ENCODE measurements around the gene PTPRR. TPM values are rescaled to one million over a fixed set of nuclear protein-coding genes. Genes with fewer than 3 reads are reported as not detected.
A peak's percentile ranks its signal among the peaks of the same experiment; 100 is the strongest.

PTPRR gene
- total and polyA plus RNA-seq, 2 of the 13 experiments (the other 11 are each of a cell fraction or from before 2014, with no cell fraction given): not detected

DNA sequence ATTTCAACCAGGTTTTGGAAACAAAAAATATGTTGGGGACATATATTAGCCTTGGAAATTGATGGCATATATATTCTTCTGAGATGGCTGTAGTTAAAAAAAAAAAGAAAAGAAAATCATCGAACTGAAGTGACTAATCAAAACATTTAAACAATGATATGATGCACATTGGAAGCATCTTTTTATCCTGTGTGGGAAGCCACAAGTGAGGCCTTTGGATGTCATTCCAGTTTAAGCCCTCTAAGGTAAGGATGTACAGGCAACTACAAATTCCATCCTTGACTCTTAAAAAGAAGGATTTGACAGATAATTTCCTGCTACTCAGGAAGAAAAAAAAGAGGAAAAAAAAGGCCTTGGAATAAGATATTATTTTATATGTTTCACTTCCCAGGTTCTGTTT lies 273.7 kb downstream of the PTPRR start (continued):
- no peak for TF ChIP-seq ZNF563 (CRISPR knock-in tag; IDR thresholded peaks at IDR 0.05)

DNA sequence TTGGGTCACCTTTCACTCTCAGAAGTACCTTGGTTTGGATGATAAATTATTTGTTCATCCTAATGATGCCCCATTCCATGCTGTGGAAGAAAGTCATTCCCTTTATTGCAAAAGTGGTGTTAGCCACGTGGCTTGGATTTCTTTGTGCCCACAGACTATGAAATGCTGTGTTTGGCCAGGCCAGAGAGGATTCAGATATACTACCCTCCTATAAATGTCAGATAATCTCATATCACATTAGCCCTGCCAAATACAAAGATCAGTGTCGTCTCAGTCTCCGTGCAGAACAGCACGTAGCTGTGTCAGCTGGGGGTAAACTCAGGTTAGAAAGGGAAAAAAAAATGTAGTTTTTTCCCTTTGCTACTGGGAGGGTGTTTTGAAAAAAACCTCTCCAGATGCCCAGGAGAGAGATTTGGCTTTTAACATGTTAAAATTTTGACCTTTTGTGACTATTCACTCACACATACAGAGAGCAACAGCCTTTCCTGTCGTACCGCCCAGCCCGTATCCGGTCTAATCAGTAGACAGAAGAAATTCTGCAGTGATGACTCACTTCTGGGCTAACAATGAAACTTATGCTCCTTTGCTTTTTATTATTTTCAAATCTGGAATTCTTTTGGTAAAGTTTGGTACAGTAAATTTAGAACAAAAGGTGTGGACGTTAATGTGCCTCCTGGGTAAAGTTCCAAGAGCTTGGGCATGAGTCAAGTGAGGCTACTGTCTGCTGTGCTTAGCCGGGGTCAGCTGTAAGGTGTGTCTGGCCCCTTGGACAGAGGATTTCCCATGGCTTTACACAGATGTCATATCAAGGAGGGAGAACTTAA lies 274.8 kb downstream of the PTPRR start:
- no peak overlapping the region for H2AFZ ChIP-seq (ENCODE audit: low read length)
- H3K4me3 ChIP-seq (replicated peaks in 1 of 3; ENCODE audit: insufficient read depth in 1 of 3, low read depth in 2 of 3, low read length in 3 of 3): no peak overlapping the region
- H3K27ac ChIP-seq (ENCODE audit: extremely low read length, insufficient read depth, low read length): no peak overlapping the region
- intact Hi-C loops (cut with micrococcal nuclease; ENCODE audit: unreplicated experiment): no loop called here
- H3K27me3 ChIP-seq (ENCODE audit: control insufficient read depth in 1 of 2, insufficient read depth in 2 of 2, low read length in 2 of 2): no peaks in the 10 kb centered on the region; a peak in 1 of 5 replicates
- in situ Hi-C loops (cut with HindIII; ENCODE audit: extremely low pct_ligation_motif_present, low pct_unique_long_range_greater_than_20kb): no loop called here
- peak; percentile 79 for ATAC-seq
- ChIA-PET POLR2A (no interaction called here), CTCF (ENCODE audit: low intra/inter-chr PET ratio, low total read pairs) (no interaction called here)
- DNase-seq (ENCODE audit: low spot score): peak; percentile 41
- H3K4me1 ChIP-seq (ENCODE audit: insufficient read depth, low read length): peaks cover 10% of the 10 kb centered on the region; the same call in 1 of the 2 replicates
- H3K9ac ChIP-seq (ENCODE audit: insufficient read depth, low read depth, low read length): no peak overlapping the region
- 21% methylated on average over 10 of the region's 10 CpGs for WGBS (ENCODE audit: low lambda C conversion rate)
- no peak for FAIRE-seq
- H4K20me1 ChIP-seq (ENCODE audit: insufficient read depth, low read length): no peaks in the 10 kb centered on the region
- no peaks in the 10 kb centered on the region for H3K79me2 ChIP-seq (ENCODE audit: insufficient read depth, low read length)
- BruUV-seq (replicated peaks): no TSS peak
- no peak overlapping the region for H3K4me2 ChIP-seq (ENCODE audit: low read depth, low read length)
- H3K36me3 ChIP-seq (replicated peaks in 1 of 2; ENCODE audit: control insufficient read depth in 1 of 2, insufficient read depth in 2 of 2, low read length in 2 of 2): no peaks in the 10 kb centered on the region
- no peak for TF ChIP-seq THYN1 (CRISPR knock-in tag; IDR thresholded peaks at IDR 0.05; ENCODE audit: borderline replicate concordance, low read depth)
- peak; percentile 65; the same call in 1 of the 2 replicates for TF ChIP-seq ETV5 (CRISPR knock-in tag; IDR thresholded peaks at IDR 0.05; ENCODE audit: borderline replicate concordance)
- TF ChIP-seq SOX13 (IDR thresholded peaks at IDR 0.05): no peak
- peak in 1 of 2 experiments; percentile 26; a peak in 1 of 4 replicates for TF ChIP-seq SOX13 (CRISPR knock-in tag; conservative IDR thresholded peaks at IDR 0.05 in 1 of 2, IDR thresholded peaks at IDR 0.05 in 1 of 2)
- TF ChIP-seq, protein P1, sequence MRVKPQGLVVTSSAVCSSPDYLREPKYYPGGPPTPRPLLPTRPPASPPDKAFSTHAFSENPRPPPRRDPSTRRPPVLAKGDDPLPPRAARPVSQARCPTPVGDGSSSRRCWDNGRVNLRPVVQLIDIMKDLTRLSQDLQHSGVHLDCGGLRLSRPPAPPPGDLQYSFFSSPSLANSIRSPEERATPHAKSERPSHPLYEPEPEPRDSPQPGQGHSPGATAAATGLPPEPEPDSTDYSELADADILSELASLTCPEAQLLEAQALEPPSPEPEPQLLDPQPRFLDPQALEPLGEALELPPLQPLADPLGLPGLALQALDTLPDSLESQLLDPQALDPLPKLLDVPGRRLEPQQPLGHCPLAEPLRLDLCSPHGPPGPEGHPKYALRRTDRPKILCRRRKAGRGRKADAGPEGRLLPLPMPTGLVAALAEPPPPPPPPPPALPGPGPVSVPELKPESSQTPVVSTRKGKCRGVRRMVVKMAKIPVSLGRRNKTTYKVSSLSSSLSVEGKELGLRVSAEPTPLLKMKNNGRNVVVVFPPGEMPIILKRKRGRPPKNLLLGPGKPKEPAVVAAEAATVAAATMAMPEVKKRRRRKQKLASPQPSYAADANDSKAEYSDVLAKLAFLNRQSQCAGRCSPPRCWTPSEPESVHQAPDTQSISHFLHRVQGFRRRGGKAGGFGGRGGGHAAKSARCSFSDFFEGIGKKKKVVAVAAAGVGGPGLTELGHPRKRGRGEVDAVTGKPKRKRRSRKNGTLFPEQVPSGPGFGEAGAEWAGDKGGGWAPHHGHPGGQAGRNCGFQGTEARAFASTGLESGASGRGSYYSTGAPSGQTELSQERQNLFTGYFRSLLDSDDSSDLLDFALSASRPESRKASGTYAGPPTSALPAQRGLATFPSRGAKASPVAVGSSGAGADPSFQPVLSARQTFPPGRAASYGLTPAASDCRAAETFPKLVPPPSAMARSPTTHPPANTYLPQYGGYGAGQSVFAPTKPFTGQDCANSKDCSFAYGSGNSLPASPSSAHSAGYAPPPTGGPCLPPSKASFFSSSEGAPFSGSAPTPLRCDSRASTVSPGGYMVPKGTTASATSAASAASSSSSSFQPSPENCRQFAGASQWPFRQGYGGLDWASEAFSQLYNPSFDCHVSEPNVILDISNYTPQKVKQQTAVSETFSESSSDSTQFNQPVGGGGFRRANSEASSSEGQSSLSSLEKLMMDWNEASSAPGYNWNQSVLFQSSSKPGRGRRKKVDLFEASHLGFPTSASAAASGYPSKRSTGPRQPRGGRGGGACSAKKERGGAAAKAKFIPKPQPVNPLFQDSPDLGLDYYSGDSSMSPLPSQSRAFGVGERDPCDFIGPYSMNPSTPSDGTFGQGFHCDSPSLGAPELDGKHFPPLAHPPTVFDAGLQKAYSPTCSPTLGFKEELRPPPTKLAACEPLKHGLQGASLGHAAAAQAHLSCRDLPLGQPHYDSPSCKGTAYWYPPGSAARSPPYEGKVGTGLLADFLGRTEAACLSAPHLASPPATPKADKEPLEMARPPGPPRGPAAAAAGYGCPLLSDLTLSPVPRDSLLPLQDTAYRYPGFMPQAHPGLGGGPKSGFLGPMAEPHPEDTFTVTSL (CRISPR knock-in tag; IDR thresholded peaks at IDR 0.05; ENCODE audit: borderline replicate concordance): 0 out of 2 replicates have a peak, but pooled peaks have one; percentile 17
- TF ChIP-seq ZNF775 (CRISPR knock-in tag; IDR thresholded peaks at IDR 0.05; ENCODE audit: borderline replicate concordance): no peak
- no peak for TF ChIP-seq ZSCAN30 (CRISPR knock-in tag; IDR thresholded peaks at IDR 0.05)
- TF ChIP-seq FOSL2 (CRISPR knock-in tag; IDR thresholded peaks at IDR 0.05): peak; percentile 78
- peak; percentile 39; the same call in 1 of the 2 replicates for TF ChIP-seq SOX5 (CRISPR knock-in tag; IDR thresholded peaks at IDR 0.05; ENCODE audit: borderline replicate concordance)
- peak; percentile 63; the same call in 1 of the 2 replicates for TF ChIP-seq ZNF652 (CRISPR knock-in tag; IDR thresholded peaks at IDR 0.05; ENCODE audit: borderline replicate concordance, low read depth)
- 0 out of 2 replicates have a peak, but pooled peaks have one; percentile 20 for TF ChIP-seq RARA (CRISPR knock-in tag; IDR thresholded peaks at IDR 0.05)
- TF ChIP-seq GABPA (IDR thresholded peaks at IDR 0.05; ENCODE audit: low read depth, low read length): no peak
- TF ChIP-seq GABPA (CRISPR knock-in tag; IDR thresholded peaks at IDR 0.05; ENCODE audit: low read depth): peak; percentile 37; the same call in 1 of the 2 replicates
- TF ChIP-seq ZNF30 (CRISPR knock-in tag; IDR thresholded peaks at IDR 0.05): no peak
- no peaks in the 10 kb centered on the region for H3K9me3 ChIP-seq (ENCODE audit: low read length)

All from HepG2 (cell line).